NCI-H1105 (cell line): ENCODE data around the gene SETD2.

ENCODE experiments used
- DNase-seq: peaks from one replicate; lab custom pipeline; 2025; lab: John Stamatoyannopoulos, UW

Gene SETD2

GRCh38 chr3:47009225-47010110, 154.4 kb downstream of the SETD2 start:
- peak; percentile 87 for DNase-seq

- DNase-seq = no peak
These were observed 155.1 kb downstream of the SETD2 start for GRCh38 chr3:47008851-47009224.

GRCh38 chr3:47008234-47008796, 155.6 kb downstream of the SETD2 start:
- no peak for DNase-seq

- no peak for DNase-seq
These were observed 156.3 kb downstream of the SETD2 start for GRCh38 chr3:47007482-47008233.

- DNase-seq = no peak
These were observed 156.9 kb downstream of the SETD2 start for GRCh38 chr3:47007001-47007400.

- no peak for DNase-seq
These were observed 157.7 kb downstream of the SETD2 start for GRCh38 chr3:47006145-47006651.

- DNase-seq = no peak
These were observed 158.4 kb downstream of the SETD2 start for GRCh38 chr3:47005212-47006144.

GRCh38 chr3:47004369-47005211, 159.3 kb downstream of the SETD2 start:
- no peak for DNase-seq

GRCh38 chr3:47003461-47004368, 160.2 kb downstream of the SETD2 start:
- DNase-seq = no peak

GRCh38 chr3:47003056-47003410, 160.9 kb downstream of the SETD2 start:
- DNase-seq = no peak

GRCh38 chr3:47002171-47003055, 161.5 kb downstream of the SETD2 start:
- no peak for DNase-seq

GRCh38 chr3:47001731-47002170, 162.2 kb downstream of the SETD2 start:
- no peak for DNase-seq

- DNase-seq = no peak
These were observed 162.8 kb downstream of the SETD2 start for GRCh38 chr3:47000922-47001730.

- DNase-seq = no peak
These were observed 163.6 kb downstream of the SETD2 start for GRCh38 chr3:47000198-47000815.

GRCh38 chr3:46999516-47000197, 164.3 kb downstream of the SETD2 start:
- no peak for DNase-seq

- DNase-seq = no peak
These were observed 164.9 kb downstream of the SETD2 start for GRCh38 chr3:46998852-46999515.
